ENCODE measurements around the gene FAM98C.

FAM98C gene

GRCh38 chr19:38400361-38400760 is 2.5 kb upstream of the FAM98C start:
- TF ChIP-seq FOXP2 (optimal IDR thresholded peaks at IDR 0.05; ENCODE audit: borderline replicate concordance, extremely low read depth, extremely low read length, insufficient read depth) (no peak), SIN3A (IDR thresholded peaks at IDR 0.05; ENCODE audit: borderline replicate concordance, insufficient read depth, low read length) (no peak), POLR2AphosphoS5 (IDR thresholded peaks at IDR 0.05; ENCODE audit: low read depth, low read length) (no peak; the same call in 1 of the 2 replicates), TAF1 (IDR thresholded peaks at IDR 0.05; ENCODE audit: borderline replicate concordance, insufficient read depth, low read length) (no peak)
- TF ChIP-seq, protein P1, sequence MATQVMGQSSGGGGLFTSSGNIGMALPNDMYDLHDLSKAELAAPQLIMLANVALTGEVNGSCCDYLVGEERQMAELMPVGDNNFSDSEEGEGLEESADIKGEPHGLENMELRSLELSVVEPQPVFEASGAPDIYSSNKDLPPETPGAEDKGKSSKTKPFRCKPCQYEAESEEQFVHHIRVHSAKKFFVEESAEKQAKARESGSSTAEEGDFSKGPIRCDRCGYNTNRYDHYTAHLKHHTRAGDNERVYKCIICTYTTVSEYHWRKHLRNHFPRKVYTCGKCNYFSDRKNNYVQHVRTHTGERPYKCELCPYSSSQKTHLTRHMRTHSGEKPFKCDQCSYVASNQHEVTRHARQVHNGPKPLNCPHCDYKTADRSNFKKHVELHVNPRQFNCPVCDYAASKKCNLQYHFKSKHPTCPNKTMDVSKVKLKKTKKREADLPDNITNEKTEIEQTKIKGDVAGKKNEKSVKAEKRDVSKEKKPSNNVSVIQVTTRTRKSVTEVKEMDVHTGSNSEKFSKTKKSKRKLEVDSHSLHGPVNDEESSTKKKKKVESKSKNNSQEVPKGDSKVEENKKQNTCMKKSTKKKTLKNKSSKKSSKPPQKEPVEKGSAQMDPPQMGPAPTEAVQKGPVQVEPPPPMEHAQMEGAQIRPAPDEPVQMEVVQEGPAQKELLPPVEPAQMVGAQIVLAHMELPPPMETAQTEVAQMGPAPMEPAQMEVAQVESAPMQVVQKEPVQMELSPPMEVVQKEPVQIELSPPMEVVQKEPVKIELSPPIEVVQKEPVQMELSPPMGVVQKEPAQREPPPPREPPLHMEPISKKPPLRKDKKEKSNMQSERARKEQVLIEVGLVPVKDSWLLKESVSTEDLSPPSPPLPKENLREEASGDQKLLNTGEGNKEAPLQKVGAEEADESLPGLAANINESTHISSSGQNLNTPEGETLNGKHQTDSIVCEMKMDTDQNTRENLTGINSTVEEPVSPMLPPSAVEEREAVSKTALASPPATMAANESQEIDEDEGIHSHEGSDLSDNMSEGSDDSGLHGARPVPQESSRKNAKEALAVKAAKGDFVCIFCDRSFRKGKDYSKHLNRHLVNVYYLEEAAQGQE (IDR thresholded peaks at IDR 0.05; ENCODE audit: insufficient read depth in 1 of 2, low read depth in 2 of 2, low read length in 2 of 2), result no peak

DNA sequence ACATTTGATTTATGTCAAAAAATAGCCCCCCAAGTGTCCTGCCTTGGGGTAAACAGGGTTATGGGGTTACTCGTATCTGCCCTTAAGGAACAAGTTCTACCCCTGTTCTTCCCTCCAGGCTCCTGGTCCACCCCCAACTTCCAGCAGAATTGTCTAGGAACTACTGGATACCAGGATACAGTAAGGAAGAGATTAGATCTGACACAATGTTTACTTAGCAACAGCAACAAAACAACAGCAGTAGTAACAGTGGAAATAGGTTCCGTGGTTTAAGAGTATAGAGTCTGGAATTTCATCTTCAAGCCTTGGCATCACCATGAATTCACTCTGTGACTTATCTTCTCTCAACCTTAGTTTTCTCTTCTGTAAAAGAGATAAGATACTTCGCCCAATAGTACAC is 1.7 kb upstream of the FAM98C start:
- TF ChIP-seq, protein P1 (IDR thresholded peaks at IDR 0.05; ENCODE audit: insufficient read depth in 1 of 2, low read depth in 2 of 2, low read length in 2 of 2), result no peak
- TF ChIP-seq POLR2AphosphoS5 (IDR thresholded peaks at IDR 0.05; ENCODE audit: low read depth, low read length) (no peak), FOXP2 (optimal IDR thresholded peaks at IDR 0.05; ENCODE audit: borderline replicate concordance, extremely low read depth, extremely low read length, insufficient read depth) (no peak), SIN3A (IDR thresholded peaks at IDR 0.05; ENCODE audit: borderline replicate concordance, insufficient read depth, low read length) (no peak), TAF1 (IDR thresholded peaks at IDR 0.05; ENCODE audit: borderline replicate concordance, insufficient read depth, low read length) (no peak)

- TF ChIP-seq TAF1 (IDR thresholded peaks at IDR 0.05; ENCODE audit: borderline replicate concordance, insufficient read depth, low read length) (no peak), POLR2AphosphoS5 (IDR thresholded peaks at IDR 0.05; ENCODE audit: low read depth, low read length) (no peak; the same call in 1 of the 2 replicates), SIN3A (IDR thresholded peaks at IDR 0.05; ENCODE audit: borderline replicate concordance, insufficient read depth, low read length) (peak; percentile 39; the same call in 1 of the 2 replicates), FOXP2 (optimal IDR thresholded peaks at IDR 0.05; ENCODE audit: borderline replicate concordance, extremely low read depth, extremely low read length, insufficient read depth) (no peak)
- TF ChIP-seq, protein P1 (IDR thresholded peaks at IDR 0.05; ENCODE audit: insufficient read depth in 1 of 2, low read depth in 2 of 2, low read length in 2 of 2), result no peak
These were observed 298 bp upstream of the FAM98C start for GRCh38 chr19:38402623-38402966.

DNA sequence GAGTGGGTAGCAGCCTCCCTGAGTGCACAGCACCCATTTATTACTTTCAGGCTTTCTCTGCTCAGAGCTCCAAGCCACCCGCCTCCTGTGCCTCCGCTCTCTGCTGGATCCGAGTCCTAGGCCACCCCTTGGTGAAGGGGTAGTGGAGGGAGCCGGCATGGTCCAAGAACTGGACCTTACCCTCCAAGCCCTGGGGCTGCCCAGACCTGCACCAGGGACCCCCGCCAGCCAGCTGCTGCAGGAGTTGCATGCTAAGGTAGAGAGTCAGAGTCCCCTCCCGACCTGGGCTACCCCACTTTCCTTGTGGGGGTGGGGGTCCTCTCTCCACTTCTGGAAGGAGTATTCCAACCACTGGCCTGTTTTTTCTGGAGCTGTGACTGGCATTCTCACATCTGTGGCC is 2.0 kb downstream of the FAM98C start:
- TF ChIP-seq FOXP2 (optimal IDR thresholded peaks at IDR 0.05; ENCODE audit: borderline replicate concordance, extremely low read depth, extremely low read length, insufficient read depth) (no peak), TAF1 (IDR thresholded peaks at IDR 0.05; ENCODE audit: borderline replicate concordance, insufficient read depth, low read length) (no peak), SIN3A (IDR thresholded peaks at IDR 0.05; ENCODE audit: borderline replicate concordance, insufficient read depth, low read length) (no peak), POLR2AphosphoS5 (IDR thresholded peaks at IDR 0.05; ENCODE audit: low read depth, low read length) (no peak)
- TF ChIP-seq, protein P1 (IDR thresholded peaks at IDR 0.05; ENCODE audit: insufficient read depth in 1 of 2, low read depth in 2 of 2, low read length in 2 of 2), result no peak

- TF ChIP-seq, protein P1 (IDR thresholded peaks at IDR 0.05; ENCODE audit: insufficient read depth in 1 of 2, low read depth in 2 of 2, low read length in 2 of 2), result no peak
These were observed 2.4 kb downstream of the FAM98C start for GRCh38 chr19:38405276-38405675.
